Tibial nerve (tissue), 4 donors: ENCODE results near the gene CENPF. TPM values are rescaled to one million over a fixed set of nuclear protein-coding genes. Genes with fewer than 3 reads are reported as not detected.

Source experiments
- DNase-seq, 2 donors: peaks; one replicate each; pipeline ENCODE4 v3.0.0-alpha.2; 2019; ENCODE audit warnings: low spot score in 2 of 2
- H3K27ac ChIP-seq, 4 donors: fragments of 200-600 bp; sonication (generic) in 3 of 4; one replicate each; pipeline ENCODE4 v1.5.1; 2017 to 2019; ENCODE audit warnings: mild to moderate bottlenecking in 1 of 4
- H3K27me3 ChIP-seq, 2 donors: fragments of 200-600 bp; sonication (generic) in 1 of 2; one replicate each; pipeline versions ENCODE4 v1.5.1 to v1.6.0; 2017 to 2019
- H3K36me3 ChIP-seq, 3 donors: fragments of 200-600 bp; sonication (generic); one replicate each; pipeline ENCODE4 v1.5.1; 2018 to 2019
- H3K4me1 ChIP-seq, 4 donors: fragments of 200-600 bp; sonication (generic) in 3 of 4; one replicate each; pipeline ENCODE4 v1.5.1; 2017 to 2019
- H3K4me3 ChIP-seq, 4 donors: fragments of 200-600 bp; sonication (generic) in 3 of 4; one replicate each; pipeline ENCODE4 v1.5.1; 2017 to 2019; ENCODE audit warnings: mild to moderate bottlenecking in 1 of 4, moderate library complexity in 1 of 4
- H3K9me3 ChIP-seq, 4 donors: fragments of 200-600 bp; sonication (generic) in 3 of 4; one replicate each; pipeline ENCODE4 v1.5.1; 2017 to 2019
- CTCF ChIP-seq, 5 experiments: fragments of 200-600 bp in 3 of 5; fragments of 450-650 bp in 2 of 5; sonication (generic) in 3 of 5; IDR thresholded peaks; one replicate each; pipeline ENCODE4 v1.5.1; 2016 to 2019; ENCODE audit warnings: antibody characterized with exemption in 5 of 5, mild to moderate bottlenecking in 3 of 5, moderate library complexity in 2 of 5
- EP300 ChIP-seq, 2 donors: sonication (generic); formaldehyde crosslinking; IDR thresholded peaks; one replicate each; pipeline ENCODE4 v1.6.1; 2017; ENCODE audit warnings: antibody characterized with exemption in 2 of 2, mild to moderate bottlenecking in 1 of 2
- POLR2A ChIP-seq, 2 donors: fragments of 450-650 bp; IDR thresholded peaks; one replicate each; pipeline ENCODE4 v1.6.1; 2017; ENCODE audit warnings: antibody characterized with exemption in 2 of 2, mild to moderate bottlenecking in 2 of 2, moderate library complexity in 2 of 2
- WGBS, 2 donors: methylation state at CpG; one replicate each; pipeline ENCODE4 v1.1.5; 2018; 5-methylcytosine and 5-hydroxymethylcytosine counted together
- total RNA-seq, 4 donors: library from RNA; depleted of rRNA; stranded (reverse); fragments of >200 nt; gene quantifications; one replicate each; pipeline ENCODE4 v1.1.0, GENCODE V29; 2016

CENPF gene
- total RNA-seq, 4 donors from 2014 or later, result 0.84 to 4.4 (median 1.1) TPM

- 94 to 95% methylated on average over 4 of the region's 4 CpGs for WGBS, 2 donors
- DNase-seq, result no peak
- Histone ChIP-seq H3K27ac (no peak overlapping the region), H3K4me3 (no peak overlapping the region), H3K27me3 (no peaks in the 10 kb centered on the region), H3K9me3 (no peaks in the 10 kb centered on the region), H3K4me1 (no peaks in the 10 kb centered on the region), H3K36me3 (no peaks in the 10 kb centered on the region)
- TF ChIP-seq EP300 (IDR thresholded peaks at IDR 0.05), result no peak
- no peak for TF ChIP-seq POLR2A (IDR thresholded peaks at IDR 0.05)
- no peak for TF ChIP-seq CTCF (IDR thresholded peaks at IDR 0.05)
Observed at GRCh38 chr1:214635506-214635905, 32.5 kb downstream of the CENPF start.

- H3K27me3 ChIP-seq, result no peaks in the 10 kb centered on the region
- no peak overlapping the region for H3K27ac ChIP-seq
- H3K4me3 ChIP-seq, result no peak overlapping the region
- H3K36me3 ChIP-seq, result no peaks in the 10 kb centered on the region
- TF ChIP-seq CTCF (IDR thresholded peaks at IDR 0.05) (no peak), EP300 (IDR thresholded peaks at IDR 0.05) (no peak), POLR2A (IDR thresholded peaks at IDR 0.05) (no peak)
- WGBS, 2 donors, result 92 to 93% methylated on average over 5 of the region's 5 CpGs
- DNase-seq, result no peak
- H3K9me3 ChIP-seq, result no peaks in the 10 kb centered on the region
- H3K4me1 ChIP-seq, result no peaks in the 10 kb centered on the region
Observed at GRCh38 chr1:214636436-214636835, 33.4 kb downstream of the CENPF start.

GRCh38 chr1:214637125-214637524, 34.1 kb downstream of the CENPF start:
- H3K27me3 ChIP-seq, result no peaks in the 10 kb centered on the region
- H3K36me3 ChIP-seq, result no peaks in the 10 kb centered on the region
- H3K4me3 ChIP-seq, result no peak overlapping the region
- H3K4me1 ChIP-seq, result no peaks in the 10 kb centered on the region
- no peak overlapping the region for H3K27ac ChIP-seq
- no peak for DNase-seq
- H3K9me3 ChIP-seq, result no peaks in the 10 kb centered on the region
- TF ChIP-seq EP300 (IDR thresholded peaks at IDR 0.05) (no peak), CTCF (IDR thresholded peaks at IDR 0.05) (no peak), POLR2A (IDR thresholded peaks at IDR 0.05) (no peak)

- no peak overlapping the region for H3K27ac ChIP-seq
- 66% methylated on average over 6 of the region's 6 CpGs for WGBS, 2 donors
Observed at GRCh38 chr1:214637722-214638458, 34.9 kb downstream of the CENPF start.

GRCh38 chr1:214638459-214638807, 35.4 kb downstream of the CENPF start:
- DNase-seq, result no peak
- Histone ChIP-seq H3K4me1 (no peaks in the 10 kb centered on the region), H3K27me3 (no peaks in the 10 kb centered on the region), H3K27ac (no peak overlapping the region), H3K4me3 (no peak overlapping the region), H3K36me3 (no peaks in the 10 kb centered on the region), H3K9me3 (no peaks in the 10 kb centered on the region)
- no peak for TF ChIP-seq POLR2A (IDR thresholded peaks at IDR 0.05)
- TF ChIP-seq EP300 (IDR thresholded peaks at IDR 0.05), result no peak
- no peak for TF ChIP-seq CTCF (IDR thresholded peaks at IDR 0.05)
- WGBS, 2 donors, result 96% methylated on average over 6 of the region's 6 CpGs

More at GRCh38 chr1:214637722-214638458, 34.9 kb downstream of the CENPF start:
- peak; percentile 45 to 63 (median 53) for TF ChIP-seq CTCF (IDR thresholded peaks at IDR 0.05)
- TF ChIP-seq EP300 (IDR thresholded peaks at IDR 0.05), result no peak
- Histone ChIP-seq H3K36me3 (no peaks in the 10 kb centered on the region), H3K9me3 (no peaks in the 10 kb centered on the region), H3K27me3 (no peaks in the 10 kb centered on the region), H3K4me1 (no peaks in the 10 kb centered on the region), H3K4me3 (no peak overlapping the region)
- no peak for DNase-seq
